CD4-positive, alpha-beta T cell treated with Interleukin-21 for 1 hour (primary cell): ENCODE measurements around the gene TRAF6.

Experiments
- DNase-seq: peaks from one replicate; pipeline ENCODE4 v3.0.0-alpha.2; 2020

The TRAF6 gene

DNA sequence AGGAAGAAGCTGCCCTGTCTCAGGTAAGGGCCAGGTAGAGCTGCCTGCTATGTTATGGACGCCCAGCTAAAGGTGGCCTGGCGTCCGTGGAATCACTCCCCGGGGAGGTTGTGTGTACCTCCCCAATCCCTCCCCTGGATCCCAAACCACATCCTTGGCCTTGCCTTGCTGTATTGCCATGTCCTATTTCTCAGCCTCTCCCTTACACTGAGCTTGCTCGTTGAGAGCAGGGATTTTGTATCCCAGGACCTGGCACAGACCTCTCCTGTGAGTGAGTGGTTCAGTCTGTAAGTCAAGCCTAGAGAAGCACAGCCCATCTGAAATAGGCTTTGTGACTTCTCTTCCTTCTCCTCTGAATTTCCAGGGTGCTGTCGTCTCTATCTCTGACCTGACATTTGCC lies 53.9 kb downstream of the TRAF6 start:
- no peak for DNase-seq

DNA sequence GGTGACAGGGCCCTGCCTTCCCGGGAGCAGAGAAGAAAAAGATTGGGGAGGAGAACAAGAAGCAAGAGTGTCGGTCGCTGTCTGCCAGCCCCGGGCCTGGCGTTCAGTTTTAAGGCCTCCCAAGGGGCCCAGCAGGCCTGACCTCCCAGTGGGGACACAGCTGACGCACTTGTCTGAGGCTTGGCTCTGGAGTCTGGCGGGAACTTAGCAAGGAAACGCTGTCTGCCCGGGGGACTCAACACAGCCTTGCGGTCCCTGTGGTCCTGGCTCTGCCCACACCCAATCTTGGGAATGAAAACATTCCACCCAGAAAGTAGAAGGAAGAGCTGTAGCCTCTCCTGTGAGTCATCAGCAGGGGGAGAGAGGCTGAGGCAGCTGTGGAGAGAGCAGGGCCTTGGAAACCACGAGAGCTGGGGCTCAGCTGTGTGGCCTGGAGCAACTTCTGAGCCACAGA lies 54.4 kb downstream of the TRAF6 start:
- DNase-seq = no peak

DNA sequence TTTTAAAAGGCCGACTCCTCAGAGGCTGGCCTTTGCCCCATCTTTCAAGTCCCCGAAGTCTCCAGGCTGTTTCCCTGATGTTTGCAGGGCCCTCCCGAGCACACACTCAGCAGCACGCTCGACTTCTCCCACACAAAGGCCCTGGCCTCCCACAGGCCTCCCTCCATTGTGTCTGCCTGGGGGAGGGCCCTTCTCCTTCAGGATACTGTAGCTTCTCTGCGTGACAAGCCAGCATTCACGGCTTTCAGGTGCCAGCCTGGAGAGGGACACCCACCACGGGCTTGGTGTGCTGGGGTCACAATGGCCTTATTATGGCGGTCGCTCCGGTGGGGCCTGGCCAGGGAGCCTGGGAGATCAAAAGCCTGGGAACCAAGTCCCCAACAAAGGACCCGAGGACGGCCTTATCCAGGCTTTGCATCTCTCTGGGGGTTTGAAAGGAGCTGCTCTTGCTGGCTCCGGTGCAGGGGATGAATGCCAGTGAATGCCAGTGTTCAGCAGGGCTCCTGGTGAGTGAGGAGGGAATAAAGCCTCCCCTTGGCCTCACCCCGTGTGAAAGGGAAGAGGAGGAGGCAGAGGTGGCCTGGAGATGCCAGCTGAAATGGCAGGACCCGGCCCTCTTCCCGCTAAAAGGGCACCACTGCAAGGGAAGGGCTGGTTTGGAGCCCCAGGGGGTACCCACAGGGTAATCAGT lies 55.0 kb downstream of the TRAF6 start:
- DNase-seq = no peak

DNA sequence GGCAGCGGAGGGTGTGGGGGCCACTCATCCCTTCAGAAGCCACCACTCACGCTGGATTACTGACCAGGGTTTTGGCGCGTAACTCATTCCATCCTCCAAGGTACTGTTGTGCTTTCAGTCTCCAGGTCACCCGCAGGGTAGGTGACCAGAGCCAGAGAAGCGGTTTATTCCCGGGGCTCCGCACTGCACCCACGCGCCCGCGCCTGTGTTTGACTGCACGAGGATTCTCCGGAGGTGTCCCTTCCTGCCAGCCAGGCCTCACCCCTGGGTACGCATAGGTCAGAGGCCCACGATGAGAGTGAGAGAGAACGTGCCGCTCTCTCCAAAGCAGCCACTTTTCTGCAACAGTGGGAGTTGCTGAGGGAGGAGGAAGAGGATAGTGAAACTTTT lies 55.5 kb downstream of the TRAF6 start:
- no peak for DNase-seq

DNA sequence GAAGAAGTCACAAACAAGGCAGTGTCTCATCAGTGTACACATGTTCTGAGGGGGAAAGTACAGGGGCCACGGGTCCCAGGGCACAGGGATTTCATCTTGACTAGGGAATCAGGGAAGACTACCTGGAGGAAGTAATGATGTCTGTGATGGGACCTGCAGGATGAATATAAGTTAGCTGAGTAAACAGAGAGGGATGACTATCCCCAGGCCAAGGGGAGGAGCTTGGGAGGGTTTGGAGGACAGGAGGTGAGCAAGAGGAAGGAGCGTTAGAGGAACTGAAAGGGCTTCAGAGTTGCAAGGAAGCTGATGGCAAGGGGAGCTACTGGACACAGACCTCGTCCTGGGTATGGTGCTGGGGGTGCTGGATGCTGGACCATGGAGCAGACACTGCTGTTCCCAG lies 56.4 kb downstream of the TRAF6 start:
- DNase-seq = no peak

DNA sequence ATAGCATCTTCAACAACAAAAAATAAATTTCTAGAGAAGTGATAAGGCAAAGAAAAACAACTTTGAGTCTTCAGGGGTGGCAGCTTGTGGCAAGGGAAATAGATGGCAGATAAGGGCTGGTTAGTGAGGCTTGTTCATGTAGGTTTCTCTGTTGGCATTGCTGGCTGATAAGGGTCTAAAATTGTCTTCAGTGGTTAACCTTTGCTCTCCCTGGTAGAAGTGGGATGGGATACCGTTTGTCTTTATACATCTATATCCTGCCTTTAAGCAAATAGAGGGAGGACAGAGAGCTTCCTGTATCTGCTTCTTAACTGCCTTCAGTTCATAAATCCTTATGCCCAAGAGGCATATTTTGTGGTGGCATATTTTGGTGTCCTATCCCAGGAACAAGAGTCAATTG lies 57.1 kb downstream of the TRAF6 start:
- DNase-seq = peak; percentile 18

DNA sequence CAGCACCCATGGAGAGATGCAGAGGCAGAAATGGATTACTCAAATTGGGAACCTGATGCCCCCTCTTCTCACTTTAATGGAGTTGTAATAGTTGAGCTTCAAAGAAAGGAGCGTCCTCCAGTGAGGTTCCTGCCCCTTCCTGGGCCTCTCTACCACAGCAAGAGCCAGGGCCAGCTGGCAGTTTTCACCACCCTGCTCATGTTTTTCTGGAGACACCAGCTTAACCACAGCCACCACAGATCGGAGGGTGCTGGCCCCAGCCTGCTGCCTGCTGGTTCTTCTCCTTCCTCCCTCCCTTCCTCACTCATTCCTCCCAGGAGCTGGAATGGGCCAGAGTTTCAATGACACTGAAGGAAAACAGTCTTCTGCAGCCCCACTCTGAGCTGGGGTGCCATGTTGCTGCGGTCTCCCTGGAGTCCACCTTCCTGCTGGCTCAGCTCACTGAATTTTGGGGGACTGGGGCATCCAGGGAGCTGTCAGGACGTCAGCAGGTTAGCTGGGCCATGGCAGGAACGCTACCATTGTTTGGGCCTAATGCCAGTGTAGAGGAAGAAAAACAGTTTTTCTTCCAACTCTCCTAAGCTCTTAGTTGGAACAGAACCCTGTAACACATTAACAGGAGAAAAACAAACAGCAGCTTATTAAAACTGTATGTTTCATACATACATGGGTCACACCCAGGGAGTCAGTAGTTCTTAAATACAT lies 57.7 kb downstream of the TRAF6 start:
- peak; percentile 45 for DNase-seq

DNA sequence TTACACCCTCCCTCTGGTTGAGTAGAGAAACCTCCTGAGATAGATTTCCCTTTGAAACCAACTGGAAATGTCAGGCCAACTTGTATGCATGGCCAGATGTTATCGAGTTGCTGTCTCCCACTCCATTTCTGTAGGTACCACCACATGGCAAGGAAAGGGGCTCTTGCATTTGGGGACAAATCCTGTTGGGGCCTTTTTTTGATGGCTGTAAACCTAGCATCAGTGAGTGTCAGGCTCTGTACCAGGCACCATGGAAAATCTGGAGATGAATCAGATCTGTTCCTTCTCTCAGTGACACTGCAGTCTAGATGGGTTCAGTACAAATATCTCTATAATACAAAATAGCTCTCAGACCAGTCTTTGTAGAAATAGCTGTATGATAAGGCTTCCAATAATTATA lies 58.4 kb downstream of the TRAF6 start:
- no peak for DNase-seq

DNA sequence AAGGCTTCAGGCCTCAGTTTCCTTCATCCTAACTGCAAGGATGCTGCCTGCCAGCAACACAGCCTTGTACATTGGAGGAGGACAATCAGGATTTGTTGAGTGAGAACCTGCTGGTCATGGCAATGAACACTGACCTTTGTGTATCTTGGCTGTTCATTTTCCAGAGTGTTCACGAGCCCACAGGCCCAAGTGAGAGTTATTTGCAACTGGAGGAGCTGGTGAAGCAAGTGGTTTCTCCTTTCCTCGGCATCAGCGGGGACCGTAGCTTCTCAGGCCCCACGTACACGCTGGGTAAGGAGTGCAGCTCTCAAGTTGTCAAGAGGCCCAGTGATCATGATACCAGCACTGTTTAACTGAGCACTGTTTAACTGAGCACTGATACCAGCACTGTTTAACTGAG lies 59.0 kb downstream of the TRAF6 start:
- DNase-seq = no peak

DNA sequence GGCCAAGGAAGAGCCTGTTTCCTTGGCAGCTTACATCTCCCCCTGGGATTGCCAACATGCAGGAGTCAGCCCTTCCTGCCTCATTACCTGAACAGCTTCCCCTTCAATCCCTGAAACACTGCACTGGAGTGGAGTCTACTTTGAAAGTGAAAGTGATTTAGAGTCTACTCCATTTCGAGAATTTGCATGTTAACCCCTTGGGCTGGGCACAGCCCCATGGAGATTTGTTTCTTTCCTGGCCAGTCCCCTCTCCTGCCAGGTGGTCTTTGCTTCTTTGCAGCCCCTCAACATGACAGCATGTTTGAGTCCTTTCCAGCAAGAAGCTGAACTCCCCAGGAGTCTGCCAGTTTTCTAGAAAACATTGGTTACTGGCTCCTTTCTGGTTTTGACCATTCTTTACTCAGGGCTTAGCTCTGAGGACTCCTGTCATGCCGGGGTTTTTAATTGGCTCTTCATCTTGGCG lies 59.9 kb downstream of the TRAF6 start:
- DNase-seq = no peak

DNA sequence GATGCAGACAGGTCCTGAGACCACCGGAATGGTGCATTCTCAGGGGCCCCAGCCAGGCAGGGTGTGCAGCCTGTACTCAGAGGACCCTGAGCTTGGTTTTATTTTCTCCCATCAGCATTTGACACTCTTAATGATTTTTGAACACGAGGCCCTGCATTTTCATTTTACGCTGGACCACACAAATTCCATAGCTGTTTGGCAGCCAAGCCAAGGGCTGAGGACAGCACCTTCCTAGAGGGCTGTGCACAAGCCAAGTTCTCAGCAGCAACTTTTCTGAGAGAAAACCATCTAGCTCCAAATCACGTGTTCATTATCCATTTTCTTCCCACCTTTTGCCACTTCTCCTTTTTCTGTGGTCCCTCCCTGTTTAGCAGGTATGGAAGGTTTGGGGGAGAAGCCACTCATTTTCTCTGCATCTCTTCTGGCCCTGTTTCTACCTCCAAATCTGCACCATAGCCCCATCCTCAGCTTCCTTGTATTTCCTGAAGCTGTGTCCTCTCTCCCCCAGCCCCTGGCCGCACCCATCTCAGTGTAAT lies 60.4 kb downstream of the TRAF6 start:
- no peak for DNase-seq

DNA sequence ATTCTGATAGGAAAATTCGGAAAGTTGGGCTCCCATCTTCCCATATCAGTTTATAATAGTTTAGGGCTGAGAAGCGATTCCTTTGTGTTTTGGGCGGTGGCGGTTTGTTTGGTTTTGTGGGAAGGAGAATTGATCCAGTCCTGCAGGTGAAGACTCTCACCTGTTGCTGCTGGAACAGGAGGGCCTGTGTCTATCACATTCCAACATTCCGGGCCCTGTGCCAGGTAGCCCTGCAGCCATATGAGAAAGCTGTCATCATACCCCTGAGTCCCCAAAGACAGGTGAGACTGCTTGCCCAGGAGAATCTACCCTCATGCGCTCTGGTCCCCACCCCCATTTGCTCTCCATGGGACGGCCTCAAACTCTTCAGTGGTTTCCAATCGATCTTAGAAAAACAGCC lies 62.1 kb downstream of the TRAF6 start:
- DNase-seq = no peak

DNA sequence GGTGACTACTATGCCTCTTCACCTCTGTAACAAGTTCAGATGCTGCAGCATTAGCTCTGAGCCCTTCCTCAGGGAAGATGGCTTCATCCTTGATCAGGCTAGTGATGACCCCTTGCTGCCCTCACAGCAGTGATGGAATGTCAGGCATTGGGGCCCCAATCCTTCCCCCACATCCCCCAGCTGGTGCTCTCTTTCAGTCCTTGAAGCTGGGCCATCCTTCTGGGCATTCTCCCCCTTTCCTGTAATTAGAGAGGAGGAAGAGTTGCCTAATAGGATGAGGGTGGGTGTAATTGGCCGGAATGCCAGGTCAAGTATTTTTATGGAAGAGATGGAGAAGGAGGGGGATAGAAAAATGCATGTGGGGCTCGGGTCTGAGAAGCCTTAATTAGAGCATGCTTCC lies 62.6 kb downstream of the TRAF6 start:
- no peak for DNase-seq

DNA sequence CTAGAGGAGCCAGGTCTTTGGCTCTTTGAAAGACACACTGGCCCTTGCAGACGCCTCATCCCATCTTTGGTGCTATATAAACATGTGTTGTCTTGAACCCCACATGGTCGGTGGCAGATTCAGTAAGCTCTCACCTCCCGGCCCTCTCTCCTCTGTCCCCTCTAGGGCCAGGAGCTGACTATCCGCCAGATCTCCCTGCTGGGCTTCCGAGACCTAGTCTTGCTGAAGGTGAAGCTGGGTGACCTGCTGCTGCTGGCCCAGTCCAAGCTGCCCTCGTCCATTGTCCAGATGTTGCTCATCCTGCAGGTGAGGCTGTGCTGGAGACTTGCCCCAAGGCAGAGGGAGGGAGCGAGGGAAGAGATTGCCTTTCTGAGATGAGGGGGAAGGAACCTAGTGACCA lies 63.9 kb downstream of the TRAF6 start:
- no peak for DNase-seq

DNA sequence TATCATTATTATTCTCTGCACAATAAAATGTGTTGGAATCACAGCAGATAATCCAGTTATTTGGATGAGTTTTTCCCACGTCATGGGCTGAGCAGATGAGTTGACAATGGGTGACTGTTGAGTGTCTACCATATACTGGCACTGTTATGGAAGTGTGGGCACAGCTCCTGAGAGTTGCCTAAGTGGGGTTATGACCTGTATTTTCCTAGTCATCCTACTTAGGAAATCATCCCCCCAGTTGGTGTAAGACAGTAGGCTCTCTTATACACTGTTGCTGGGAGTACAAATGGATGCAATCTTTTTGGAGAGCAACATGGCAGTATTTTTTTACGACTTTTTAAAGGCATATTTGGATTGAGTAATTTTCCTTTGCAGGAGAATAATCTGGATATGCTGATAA lies 66.4 kb downstream of the TRAF6 start:
- no peak for DNase-seq

DNA sequence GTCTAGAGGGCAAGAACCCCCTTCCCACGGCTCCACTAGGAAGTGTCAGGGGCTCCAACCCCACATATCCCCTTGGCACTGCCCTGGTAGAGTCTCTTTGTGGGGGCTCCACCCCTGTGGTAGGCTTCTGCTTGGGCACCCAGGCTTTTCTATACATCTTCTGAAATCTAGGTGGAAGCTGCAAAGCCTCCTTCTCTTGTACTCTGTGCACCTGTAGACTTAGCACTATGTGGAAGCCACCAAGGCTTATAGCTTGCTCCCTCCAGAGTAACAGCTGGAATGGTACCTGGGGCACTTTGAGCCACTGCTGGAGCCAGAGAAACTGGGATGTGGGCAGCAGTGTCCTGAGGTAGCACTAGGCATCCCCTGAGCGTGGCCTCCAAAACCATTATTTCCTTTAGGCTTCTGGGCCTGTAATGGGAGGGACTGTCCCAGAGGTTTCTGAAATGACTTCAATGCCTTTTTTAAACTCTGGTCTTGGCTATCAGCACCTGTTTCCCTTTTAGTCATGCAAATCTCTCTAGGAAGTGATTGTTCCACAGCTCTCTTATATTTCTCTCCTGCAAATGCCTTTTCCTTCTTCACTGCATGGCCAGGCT lies 68.4 kb downstream of the TRAF6 start:
- no peak for DNase-seq

DNA sequence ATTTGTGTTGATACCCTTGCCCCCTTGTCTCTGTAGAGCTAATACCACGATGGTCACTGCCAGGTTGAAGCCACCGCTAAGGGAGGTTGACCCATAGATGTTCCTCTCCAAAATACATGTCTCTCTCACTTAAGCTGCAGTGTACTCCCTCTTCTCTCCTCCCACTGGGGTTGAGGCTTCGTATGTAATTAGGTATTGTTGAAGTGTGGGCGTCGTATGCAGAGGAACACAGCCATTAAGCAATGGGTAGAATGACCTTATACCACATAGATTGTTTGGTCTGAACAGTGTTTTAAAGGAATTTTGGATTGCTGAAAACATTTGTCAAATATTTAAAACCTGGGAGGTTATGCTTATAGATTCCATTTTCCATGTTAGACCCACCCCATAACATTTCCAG lies 71.9 kb downstream of the TRAF6 start:
- DNase-seq = no peak

DNA sequence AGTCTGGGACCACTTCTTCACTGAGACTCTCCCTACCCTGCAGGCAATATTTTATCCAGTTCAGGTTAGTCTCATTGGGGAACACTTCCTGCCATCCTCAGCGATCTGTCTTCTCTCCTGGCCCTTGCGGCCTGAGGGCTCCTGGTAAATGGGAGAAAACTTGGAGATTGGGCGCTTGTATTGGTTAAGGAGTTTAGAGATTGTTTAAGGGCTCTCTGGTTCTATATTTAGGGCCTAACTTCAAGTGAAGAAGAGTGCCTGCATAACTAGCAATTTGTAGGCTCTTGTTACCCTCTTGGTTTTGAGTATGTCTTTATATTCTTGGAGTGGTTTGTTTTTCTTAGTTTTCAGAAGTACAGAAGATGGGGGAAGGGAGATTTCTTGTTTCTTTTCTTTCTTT lies 72.7 kb downstream of the TRAF6 start:
- DNase-seq = no peak
